Mucosa of rectum (tissue), 2 donors: ENCODE results near the gene BOLA1.
A peak's percentile ranks its signal among the peaks of the same experiment; 100 is the strongest.
"Not testable (repeated sequence)": the region's sequence is repeated elsewhere in the genome, so short reads cannot be mapped to it uniquely, and the experiment has no call there.

Experiments used
- H3K27ac ChIP-seq, 2 donors: one replicate each; pipeline ENCODE4 v1.7.0; 2013; ENCODE audit warnings: inconsistent platforms in 2 of 2, low read depth in 2 of 2, low read length in 2 of 2
- H3K27me3 ChIP-seq, 2 donors: one replicate each; pipeline ENCODE4 v1.7.0; 2013; ENCODE audit warnings: low read length in 2 of 2; ENCODE audit not compliant: control insufficient read depth in 2 of 2, insufficient read depth in 2 of 2
- H3K36me3 ChIP-seq, 2 donors: one replicate each; pipeline ENCODE4 v1.7.0; 2013; ENCODE audit warnings: low read length in 2 of 2; ENCODE audit not compliant: control insufficient read depth in 2 of 2, insufficient read depth in 2 of 2
- H3K4me1 ChIP-seq, 2 donors: one replicate each; pipeline ENCODE4 v1.7.0; 2013; ENCODE audit warnings: low read length in 2 of 2, mild to moderate bottlenecking in 1 of 2; ENCODE audit not compliant: control insufficient read depth in 2 of 2, insufficient read depth in 2 of 2
- H3K4me3 ChIP-seq, 2 donors: one replicate each; pipeline ENCODE4 v1.7.0; 2013; ENCODE audit warnings: low read length in 2 of 2
- H3K9ac ChIP-seq, 2 donors: one replicate each; pipeline ENCODE4 v1.7.0; 2013; ENCODE audit warnings: low read length in 2 of 2, low read depth in 1 of 2, mild to moderate bottlenecking in 1 of 2
- H3K9me3 ChIP-seq, 2 donors: one replicate each; pipeline ENCODE4 v1.7.0; 2013; ENCODE audit warnings: low read length in 2 of 2; ENCODE audit not compliant: control insufficient read depth in 2 of 2
- donor health status: healthy.
- donor health status: Normal muscosa, but diverticular disease.

Gene BOLA1, protein sequence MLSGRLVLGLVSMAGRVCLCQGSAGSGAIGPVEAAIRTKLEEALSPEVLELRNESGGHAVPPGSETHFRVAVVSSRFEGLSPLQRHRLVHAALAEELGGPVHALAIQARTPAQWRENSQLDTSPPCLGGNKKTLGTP

DNA sequence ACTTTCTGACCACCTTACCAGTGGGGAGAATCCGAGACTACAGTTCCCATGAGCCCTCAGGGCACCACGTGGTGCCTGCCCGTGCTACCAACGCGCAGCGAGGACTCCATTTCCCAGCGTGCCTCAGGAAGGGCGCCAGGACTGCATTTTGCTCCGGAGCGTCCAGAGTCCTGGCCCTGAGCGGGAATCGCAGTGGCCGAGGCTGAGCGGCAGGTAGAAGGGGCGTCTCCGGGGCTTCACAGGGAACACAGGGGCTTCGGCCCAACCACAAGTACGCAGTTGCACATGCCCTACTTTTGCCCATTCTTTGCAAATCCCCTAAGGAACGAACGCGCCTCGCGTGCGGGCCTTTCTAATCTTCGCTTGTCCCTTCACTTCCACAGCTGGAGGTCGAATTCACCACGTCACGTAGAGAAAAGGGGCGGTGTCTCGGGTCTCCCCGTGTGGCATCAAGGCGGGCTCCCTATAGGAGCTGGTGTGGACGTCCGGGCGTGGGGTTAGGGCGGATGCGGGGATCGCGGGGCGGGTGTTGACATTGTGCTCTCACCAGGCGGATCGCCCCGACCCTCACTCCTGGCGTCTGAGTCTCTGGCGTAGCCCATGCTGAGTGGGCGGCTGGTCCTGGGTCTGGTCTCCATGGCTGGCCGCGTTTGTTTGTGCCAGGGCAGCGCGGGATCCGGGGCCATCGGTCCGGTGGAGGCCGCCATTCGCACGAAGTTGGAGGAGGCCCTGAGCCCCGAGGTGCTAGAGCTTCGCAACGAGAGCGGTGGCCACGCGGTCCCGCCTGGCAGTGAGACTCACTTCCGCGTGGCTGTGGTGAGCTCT lies at the start of gene BOLA1:
BOLA1 (plus strand) TSS at position 109 of the 825 bp plus-strand sequence; CDS start at position 601, 492 bp downstream.
- H3K27me3 ChIP-seq = no peaks in the 10 kb centered on the region
- peak within 1 kb of the TSS; percentile 77 to 89 for H3K27ac ChIP-seq
- H3K9me3 ChIP-seq = no peaks in the 10 kb centered on the region
- H3K36me3 ChIP-seq = no peaks in the 10 kb centered on the region
- H3K4me1 ChIP-seq = peaks cover 5 to 8% of the 10 kb centered on the region in 2 donors
- peak within 1 kb of the TSS; percentile 82 to 90 for H3K4me3 ChIP-seq
- peak within 1 kb of the TSS; percentile 85 to 93 for H3K9ac ChIP-seq

DNA sequence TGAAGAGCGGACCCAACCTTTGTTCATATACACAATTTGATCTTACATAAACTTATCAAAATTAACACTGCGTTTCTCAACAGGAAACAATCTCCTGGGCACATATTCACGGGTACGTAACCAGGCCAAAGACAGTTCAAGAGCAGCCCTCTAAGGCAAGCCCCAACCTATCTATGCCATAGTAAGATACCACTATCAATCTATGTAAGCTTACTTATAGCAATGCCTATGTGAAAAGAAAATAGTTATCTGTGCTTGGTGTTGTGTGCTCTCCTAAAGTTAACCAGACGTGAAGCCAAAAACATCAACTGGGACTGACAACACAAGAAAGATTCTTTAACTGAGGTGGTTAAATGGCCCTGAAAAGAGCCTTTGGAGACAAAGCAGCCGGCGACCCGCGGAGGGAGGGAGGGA lies 49.4 kb upstream of the BOLA1 start:
- Histone ChIP-seq H3K4me3 (peak overlapping the region; percentile 53 to 71), H3K27ac (peak overlapping the region; percentile 71 to 84), H3K9ac (peak overlapping the region; percentile 71 to 72), H3K9me3 (no peaks in the 10 kb centered on the region), H3K27me3 (no peaks in the 10 kb centered on the region), H3K36me3 (peaks cover 0 to 2% of the 10 kb centered on the region in 2 donors), H3K4me1 (peaks cover 18% of the 10 kb centered on the region in 2 donors)

DNA sequence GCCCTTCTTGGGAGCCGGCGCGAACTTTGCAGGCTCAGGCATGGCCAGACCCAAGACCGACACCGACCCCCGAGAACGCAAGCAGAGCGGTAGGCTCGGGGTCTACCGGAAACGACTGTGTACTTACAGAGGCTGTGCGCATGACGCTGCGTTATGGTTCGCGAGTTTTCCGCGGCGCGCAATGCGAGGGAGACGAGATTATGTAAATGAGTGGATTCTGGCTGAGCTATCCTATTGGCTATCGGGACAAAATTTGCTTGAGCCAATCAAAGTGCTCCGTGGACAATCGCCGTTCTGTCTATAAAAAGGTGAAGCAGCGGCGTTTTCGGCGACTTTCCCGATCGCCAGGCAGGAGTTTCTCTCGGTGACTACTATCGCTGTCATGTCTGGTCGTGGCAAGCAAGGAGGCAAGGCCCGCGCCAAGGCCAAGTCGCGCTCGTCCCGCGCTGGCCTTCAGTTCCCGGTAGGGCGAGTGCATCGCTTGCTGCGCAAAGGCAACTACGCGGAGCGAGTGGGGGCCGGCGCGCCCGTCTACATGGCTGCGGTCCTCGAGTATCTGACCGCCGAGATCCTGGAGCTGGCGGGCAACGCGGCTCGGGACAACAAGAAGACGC lies 48.5 kb upstream of the BOLA1 start:
- not testable (repeated sequence) for H3K36me3 ChIP-seq

DNA sequence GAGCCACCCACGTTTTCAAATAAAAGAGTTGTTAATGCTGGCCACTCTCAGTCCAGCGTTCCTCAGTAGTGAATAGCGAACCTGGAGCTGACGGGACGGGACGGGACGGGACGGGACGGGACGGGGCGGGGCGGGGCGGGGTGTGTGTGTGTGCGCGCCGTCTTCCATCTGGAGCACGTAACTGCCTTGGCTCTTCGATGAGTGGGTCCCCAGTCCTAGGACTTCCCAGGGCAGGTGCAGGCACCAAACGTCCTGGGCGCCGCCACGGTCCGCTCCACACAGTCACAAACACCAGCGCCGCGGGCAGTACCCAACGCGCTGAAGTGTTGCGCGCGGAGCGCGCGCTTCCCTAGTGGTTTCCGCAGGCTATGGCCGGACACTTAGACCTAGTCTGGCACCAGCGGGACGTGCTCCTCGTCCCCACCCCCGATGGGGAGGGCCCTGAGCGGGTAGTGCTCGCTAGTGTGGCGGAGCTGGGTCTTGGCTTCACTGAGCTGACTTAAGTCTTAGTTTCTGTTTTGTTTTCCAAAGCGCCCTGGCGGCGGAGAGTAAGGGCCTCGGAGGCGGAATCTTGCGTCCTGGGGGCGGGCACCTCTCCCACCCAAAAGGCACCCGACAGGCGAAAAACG lies 47.7 kb upstream of the BOLA1 start:
- peaks cover 13 to 17% of the 10 kb centered on the region in 2 donors for H3K4me1 ChIP-seq
- not testable (repeated sequence) for H3K9ac ChIP-seq, H3K36me3 ChIP-seq, H3K27ac ChIP-seq, H3K9me3 ChIP-seq, H3K4me3 ChIP-seq, H3K27me3 ChIP-seq

More for the DNA sequence above, 48.5 kb upstream of the BOLA1 start:
- H3K9me3 ChIP-seq, H3K9ac ChIP-seq, H3K27ac ChIP-seq, H3K4me3 ChIP-seq, H3K27me3 ChIP-seq: not testable (repeated sequence)
- H3K4me1 ChIP-seq = peaks cover 13 to 17% of the 10 kb centered on the region in 2 donors

DNA sequence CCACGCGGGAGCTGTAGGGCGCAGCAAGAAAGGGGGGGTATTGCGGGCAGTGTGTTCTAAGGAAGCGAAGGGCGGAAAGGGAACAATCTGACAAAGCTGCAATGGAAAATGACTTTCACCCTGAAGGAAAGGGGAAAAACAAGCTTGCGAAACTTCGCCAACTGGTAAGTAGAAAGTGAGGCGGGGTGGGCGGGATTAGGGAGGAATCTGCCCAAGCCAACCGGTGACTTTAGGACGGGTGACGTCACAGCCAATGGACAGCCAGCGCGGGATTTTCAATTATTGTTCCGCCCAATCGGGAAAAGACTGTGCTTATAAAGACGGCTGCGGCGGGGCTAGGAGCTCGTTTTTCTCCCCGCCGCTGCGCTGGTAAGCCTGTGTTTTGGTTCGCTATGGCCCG lies 47.1 kb upstream of the BOLA1 start:
- not testable (repeated sequence) for H3K9ac ChIP-seq, H3K4me3 ChIP-seq, H3K9me3 ChIP-seq, H3K36me3 ChIP-seq, H3K27ac ChIP-seq, H3K27me3 ChIP-seq
- peaks cover 13 to 17% of the 10 kb centered on the region in 2 donors for H3K4me1 ChIP-seq

DNA sequence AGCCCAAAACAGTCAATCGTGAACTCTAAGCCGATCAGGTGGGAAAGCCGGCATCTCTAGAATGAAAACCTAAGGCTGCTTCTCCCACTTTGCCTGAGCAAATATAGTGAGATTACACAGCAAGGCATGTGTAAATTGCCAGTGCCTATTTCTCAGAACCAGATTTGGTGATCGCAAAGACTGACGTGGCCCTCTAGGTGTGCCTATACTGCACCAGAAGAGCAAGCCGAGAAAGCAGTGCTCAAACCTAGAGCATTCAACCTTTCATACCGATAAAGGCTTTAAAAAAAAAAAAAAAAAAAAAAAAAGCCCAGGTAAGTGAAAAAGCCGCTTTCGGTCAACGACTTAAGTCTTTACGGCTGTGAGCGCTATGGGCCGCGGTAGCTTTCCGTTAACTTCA lies 39.1 kb upstream of the BOLA1 start:
- H3K27ac ChIP-seq = not testable (repeated sequence)

DNA sequence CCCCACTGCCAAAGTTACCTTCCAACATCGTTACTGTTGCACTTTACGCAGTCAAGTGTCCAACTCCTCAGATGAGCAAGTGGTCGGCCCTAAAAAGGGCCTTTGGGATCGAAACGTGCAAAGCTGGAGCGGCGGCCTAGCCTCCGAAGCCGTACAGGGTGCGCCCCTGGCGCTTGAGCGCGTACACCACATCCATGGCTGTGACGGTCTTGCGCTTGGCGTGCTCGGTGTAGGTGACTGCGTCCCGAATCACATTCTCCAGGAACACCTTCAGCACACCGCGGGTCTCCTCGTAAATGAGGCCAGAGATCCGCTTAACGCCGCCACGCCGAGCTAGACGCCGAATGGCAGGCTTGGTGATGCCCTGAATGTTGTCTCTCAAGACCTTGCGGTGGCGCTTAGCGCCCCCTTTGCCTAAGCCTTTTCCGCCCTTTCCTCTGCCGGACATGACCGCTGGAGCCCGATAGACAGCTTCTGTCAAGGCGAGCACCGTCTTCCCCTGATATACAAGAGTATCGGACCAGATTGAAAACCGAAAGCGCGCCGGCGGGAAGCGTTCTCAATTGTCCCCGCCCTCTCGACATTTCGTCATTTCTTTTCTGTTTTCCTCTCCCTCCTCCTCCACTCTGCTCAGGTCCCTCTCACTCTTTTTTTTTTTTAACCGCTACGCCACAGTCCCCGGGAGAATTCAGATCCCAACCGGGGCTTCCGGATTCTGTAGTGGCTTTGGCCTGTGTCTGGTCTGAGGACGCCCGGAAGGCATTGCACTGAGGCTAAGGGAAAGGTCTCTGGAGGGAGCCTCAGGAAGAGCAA lies 38.5 kb upstream of the BOLA1 start:
- not testable (repeated sequence) for H3K36me3 ChIP-seq, H3K9ac ChIP-seq, H3K4me1 ChIP-seq, H3K27ac ChIP-seq, H3K27me3 ChIP-seq, H3K4me3 ChIP-seq, H3K9me3 ChIP-seq

More for the DNA sequence above, 39.1 kb upstream of the BOLA1 start:
- not testable (repeated sequence) for H3K4me1 ChIP-seq, H3K9me3 ChIP-seq, H3K4me3 ChIP-seq, H3K9ac ChIP-seq, H3K36me3 ChIP-seq, H3K27me3 ChIP-seq

DNA sequence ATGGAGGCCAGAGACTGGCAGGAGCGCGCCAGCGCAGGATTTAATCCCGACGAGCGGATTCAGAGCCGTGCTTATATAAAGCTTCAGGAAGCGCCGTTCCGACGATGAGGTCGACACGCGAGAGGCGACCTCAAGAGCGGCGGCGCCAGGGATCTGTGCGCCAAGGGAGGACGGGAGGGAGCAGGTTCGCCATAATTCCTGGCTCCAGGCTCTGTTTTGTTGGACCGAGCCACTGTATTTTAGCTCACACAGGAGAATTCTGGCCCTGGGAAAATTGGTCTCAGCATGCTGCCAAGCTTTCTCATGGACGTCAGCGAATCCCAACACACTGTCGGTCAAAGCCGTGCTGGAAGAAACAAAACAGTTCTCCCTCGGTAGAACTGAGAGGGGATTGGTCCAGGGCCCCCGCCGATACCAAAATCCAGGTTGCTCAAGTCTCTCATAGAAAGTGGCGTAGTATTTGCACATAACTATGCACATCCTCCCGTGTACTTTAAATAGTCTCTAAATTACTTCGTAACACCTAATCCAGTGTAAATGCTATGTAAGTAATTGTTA lies 37.8 kb upstream of the BOLA1 start:
- H3K9ac ChIP-seq, H3K36me3 ChIP-seq, H3K4me1 ChIP-seq, H3K27ac ChIP-seq, H3K27me3 ChIP-seq, H3K4me3 ChIP-seq, H3K9me3 ChIP-seq: not testable (repeated sequence)

DNA sequence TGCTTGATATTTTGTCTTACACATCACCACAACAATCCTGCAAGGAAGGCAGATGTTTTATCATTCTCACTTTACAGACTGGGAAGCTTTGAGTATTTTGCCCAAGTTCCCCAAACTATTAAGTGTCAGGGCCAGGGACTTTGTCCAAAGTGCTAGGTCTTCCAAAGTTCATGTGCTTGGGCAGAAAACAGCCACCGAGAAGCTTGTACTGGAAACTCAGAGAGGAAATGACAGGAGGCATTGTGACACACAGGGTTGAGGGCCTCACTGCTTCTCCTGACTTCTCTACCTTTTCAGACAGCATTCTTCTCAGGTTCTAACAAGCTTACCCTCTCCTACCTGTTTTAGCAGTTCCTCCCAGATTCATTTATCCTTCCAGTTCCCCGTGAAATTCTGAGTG lies 32.5 kb upstream of the BOLA1 start:
- H3K9me3 ChIP-seq, H3K9ac ChIP-seq, H3K4me1 ChIP-seq, H3K27me3 ChIP-seq, H3K36me3 ChIP-seq, H3K4me3 ChIP-seq, H3K27ac ChIP-seq: not testable (repeated sequence)
